GM12878 (cell line): ENCODE data around the gene SRRM2.

Source experiments
- CREM ChIP-seq: IDR thresholded peaks from 2 replicates; pipeline ENCODE4 v1.6.1; 2014; ENCODE audit warnings: antibody characterized with exemption, low read depth
- CTCF ChIP-seq, 3 experiments: IDR thresholded peaks in 2 of 3; conservative IDR thresholded peaks in 1 of 3; 2 replicates each; pipeline ENCODE4 v1.5.1; 2011; ENCODE audit warnings: low read depth in 3 of 3, low read length in 3 of 3, mild to moderate bottlenecking in 3 of 3, control low read depth in 2 of 3, moderate library complexity in 2 of 3, inconsistent platforms in 1 of 3, mixed read lengths in 1 of 3; ENCODE audit not compliant: control insufficient read depth in 2 of 3, insufficient read depth in 1 of 3; ENCODE audit errors: extremely low read depth in 1 of 3
- ESRRA ChIP-seq: IDR thresholded peaks from 2 replicates; pipeline ENCODE4 v1.6.1; 2012; ENCODE audit warnings: mild to moderate bottlenecking, low read length, improper control_type of control experiment
- EZH2 ChIP-seq: IDR thresholded peaks from 2 replicates; pipeline ENCODE4 v1.6.1; 2012; ENCODE audit warnings: low read depth, mild to moderate bottlenecking, control low read depth, inconsistent platforms, low read length, borderline replicate concordance; ENCODE audit not compliant: control insufficient read depth
- GABPA ChIP-seq: IDR thresholded peaks from 2 replicates; pipeline ENCODE4 v1.6.1; 2014; ENCODE audit warnings: antibody characterized with exemption, low read depth, mild to moderate bottlenecking, inconsistent platforms
- IRF3 ChIP-seq: fragments of 450-650 bp; IDR thresholded peaks from 2 replicates; pipeline ENCODE4 v1.6.1; 2014; ENCODE audit warnings: mild to moderate bottlenecking
- MEF2A ChIP-seq: IDR thresholded peaks from 2 replicates; pipeline ENCODE4 v1.6.1; 2011; ENCODE audit warnings: low read depth, mild to moderate bottlenecking, low read length, moderate library complexity; ENCODE audit not compliant: insufficient read depth
- PML ChIP-seq: IDR thresholded peaks from 2 replicates; pipeline ENCODE4 v1.6.1; 2012; ENCODE audit warnings: low read length, inconsistent platforms
- POLR2AphosphoS5 ChIP-seq: IDR thresholded peaks from 2 replicates; pipeline ENCODE4 v1.6.1; 2011; ENCODE audit warnings: mild to moderate bottlenecking, low read length, inconsistent platforms
- RAD21 ChIP-seq: IDR thresholded peaks from 2 replicates; pipeline ENCODE4 v1.6.1; 2011; ENCODE audit warnings: mild to moderate bottlenecking, low read depth, low read length, moderate library complexity; ENCODE audit not compliant: insufficient read depth
- RBBP5 ChIP-seq: fragments of 200-600 bp; sonication (generic); conservative IDR thresholded peaks from 2 replicates; pipeline ENCODE4 v1.6.1; 2016
- RELA ChIP-seq: fragments of 450-650 bp; IDR thresholded peaks from 2 replicates; pipeline ENCODE4 v1.8.0; 2014; ENCODE audit warnings: borderline replicate concordance; ENCODE audit not compliant: partially characterized antibody
- TCF12 ChIP-seq: IDR thresholded peaks from 2 replicates; pipeline ENCODE4 v1.6.1; 2011; ENCODE audit warnings: low read depth, mild to moderate bottlenecking, low read length
- TCF7 ChIP-seq: IDR thresholded peaks from 2 replicates; pipeline ENCODE4 v1.6.1; 2014; ENCODE audit warnings: antibody characterized with exemption, borderline replicate concordance

GRCh38 chr16:2771496-2772402, 19.3 kb downstream of the SRRM2 start:
- TF ChIP-seq POLR2AphosphoS5 (peak; percentile 52), IRF3 (no peak), EZH2 (no peak), CTCF (IDR thresholded peaks at IDR 0.05 in 2 of 3, conservative IDR thresholded peaks at IDR 0.05 in 1 of 3; ENCODE audit: control insufficient read depth in 2 of 3, extremely low read depth in 1 of 3, insufficient read depth in 1 of 3, low read depth in 3 of 3, low read length in 3 of 3) (no peak), PML (no peak), RAD21 (no peak), ESRRA (no peak), MEF2A (no peak), GABPA (no peak), RELA (no peak), TCF7 (no peak), CREM (no peak), RBBP5 (no peak), TCF12 (no peak)
